NB4 (cell line): ENCODE results near the gene ENOX1.

ENCODE experiments used
- CTCF ChIP-seq: IDR thresholded peaks from one replicate; pipeline ENCODE4 v1.5.1; 2012; ENCODE audit warnings: low read depth, low read length
- MAX ChIP-seq: IDR thresholded peaks from 2 replicates; pipeline ENCODE4 v1.6.1; 2011; ENCODE audit warnings: low read depth, low read length
- POLR2A ChIP-seq: IDR thresholded peaks from 2 replicates; pipeline ENCODE4 v1.6.1; 2011; ENCODE audit warnings: mild to moderate bottlenecking; ENCODE audit not compliant: insufficient read length; ENCODE audit errors: extremely low read depth

GRCh38 chr13:43573361-43573740 is 213.4 kb downstream of the ENOX1 start:
- TF ChIP-seq CTCF (no peak), MAX (no peak), POLR2A (no peak)
